Fibroblast of pulmonary artery (primary cell): Measurements from ENCODE around the gene SURF1.

Source experiments
- DNase-seq: peaks from one replicate; pipeline ENCODE4 v3.0.0-alpha.2; 2010; ENCODE audit warnings: low read depth
- H3K4me3 ChIP-seq: replicated peaks from 2 replicates; pipeline ENCODE4 v1.5.1; 2011; ENCODE audit warnings: low read depth, mild to moderate bottlenecking, control low read depth, low read length, moderate library complexity
- TF ChIP-seq, protein P1 (sequence below): IDR thresholded peaks from 2 replicates; pipeline ENCODE4 v1.5.1; 2011; ENCODE audit warnings: mild to moderate bottlenecking, control low read depth, low read length, inconsistent platforms; ENCODE audit errors: missing control alignments

The SURF1 gene

DNA sequence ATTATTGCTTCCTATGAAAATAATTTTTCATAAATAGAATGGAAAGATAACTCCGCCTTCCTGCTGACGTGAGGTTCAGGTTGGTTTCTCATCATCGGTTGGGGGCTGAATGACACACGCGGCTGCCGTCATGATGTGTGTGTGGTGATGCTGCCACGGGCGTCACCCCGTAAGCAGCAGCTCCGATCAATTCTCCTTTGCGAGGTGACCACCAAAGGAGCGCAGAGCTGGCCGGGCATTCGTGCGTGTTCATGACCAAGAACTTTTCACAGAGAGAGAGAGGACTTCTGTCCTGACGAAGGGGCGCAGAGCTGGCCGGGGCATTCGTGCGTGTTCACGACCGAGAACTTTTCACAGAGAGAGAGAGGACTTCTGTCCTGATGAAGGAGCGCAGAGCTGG lies 50.6 kb downstream of the SURF1 start:
- TF ChIP-seq, protein P1, sequence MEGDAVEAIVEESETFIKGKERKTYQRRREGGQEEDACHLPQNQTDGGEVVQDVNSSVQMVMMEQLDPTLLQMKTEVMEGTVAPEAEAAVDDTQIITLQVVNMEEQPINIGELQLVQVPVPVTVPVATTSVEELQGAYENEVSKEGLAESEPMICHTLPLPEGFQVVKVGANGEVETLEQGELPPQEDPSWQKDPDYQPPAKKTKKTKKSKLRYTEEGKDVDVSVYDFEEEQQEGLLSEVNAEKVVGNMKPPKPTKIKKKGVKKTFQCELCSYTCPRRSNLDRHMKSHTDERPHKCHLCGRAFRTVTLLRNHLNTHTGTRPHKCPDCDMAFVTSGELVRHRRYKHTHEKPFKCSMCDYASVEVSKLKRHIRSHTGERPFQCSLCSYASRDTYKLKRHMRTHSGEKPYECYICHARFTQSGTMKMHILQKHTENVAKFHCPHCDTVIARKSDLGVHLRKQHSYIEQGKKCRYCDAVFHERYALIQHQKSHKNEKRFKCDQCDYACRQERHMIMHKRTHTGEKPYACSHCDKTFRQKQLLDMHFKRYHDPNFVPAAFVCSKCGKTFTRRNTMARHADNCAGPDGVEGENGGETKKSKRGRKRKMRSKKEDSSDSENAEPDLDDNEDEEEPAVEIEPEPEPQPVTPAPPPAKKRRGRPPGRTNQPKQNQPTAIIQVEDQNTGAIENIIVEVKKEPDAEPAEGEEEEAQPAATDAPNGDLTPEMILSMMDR, result no peak
- H3K4me3 ChIP-seq, result no peak overlapping the region
- DNase-seq, result no peak

DNA sequence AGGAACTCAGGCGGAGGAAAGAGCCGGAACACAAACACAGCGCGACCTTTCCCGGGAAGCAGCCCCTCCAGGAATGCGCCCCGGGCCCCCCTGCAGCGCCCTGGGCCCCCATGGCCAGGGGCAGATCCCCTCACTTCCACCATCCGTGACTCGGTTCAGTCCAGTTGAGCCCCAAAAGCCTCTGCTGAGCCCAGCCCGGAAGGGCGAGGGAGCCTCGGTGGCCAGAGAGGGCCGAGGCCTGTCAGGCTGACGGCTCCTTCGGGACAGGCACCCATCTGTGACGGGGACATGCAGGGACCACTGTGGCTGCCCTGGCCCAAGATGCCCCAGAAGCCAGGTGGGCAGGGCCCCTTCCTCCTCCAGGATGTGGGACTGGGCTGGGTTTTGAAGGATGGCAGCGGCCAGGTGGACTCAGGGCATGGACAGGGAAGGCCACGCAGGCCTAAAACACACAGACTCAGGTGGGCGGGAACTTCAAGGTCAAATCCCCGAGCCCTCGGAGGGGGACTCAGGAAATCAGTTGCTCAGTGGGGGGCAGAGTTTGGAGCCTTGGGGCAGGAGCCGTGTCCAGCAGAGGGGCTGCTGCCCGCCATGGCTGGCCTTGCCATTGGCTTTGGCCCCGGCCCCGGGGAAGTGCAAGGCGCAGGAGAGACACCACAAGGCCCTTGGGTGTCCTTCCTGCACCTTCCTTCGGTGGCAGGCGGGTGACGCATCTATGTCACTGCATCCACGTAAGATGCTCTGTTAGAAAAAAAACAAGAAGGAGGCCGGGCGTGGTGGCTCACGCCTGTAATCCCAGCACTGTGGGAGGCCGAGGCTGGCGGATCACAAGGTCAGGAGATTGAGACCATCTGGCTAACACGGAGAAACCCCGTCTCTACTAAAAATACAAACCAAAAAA lies 51.6 kb downstream of the SURF1 start:
- H3K4me3 ChIP-seq, result no peak overlapping the region
- TF ChIP-seq, protein P1, result no peak
- no peak for DNase-seq

DNA sequence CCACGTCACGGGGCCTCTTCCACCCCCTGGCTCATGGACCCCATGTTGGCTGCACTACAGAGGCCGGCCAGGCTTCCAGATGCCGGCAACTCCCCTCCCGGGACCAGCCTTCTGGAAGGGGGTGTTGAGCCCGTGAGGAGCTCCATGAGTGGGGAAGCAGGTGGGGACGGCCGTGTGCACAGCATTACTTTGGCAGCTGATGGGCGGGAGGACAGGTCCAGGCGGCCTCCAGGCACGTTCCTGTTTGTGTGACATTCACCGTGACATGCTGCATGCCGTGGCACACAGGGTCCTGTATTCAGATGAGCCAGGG lies 52.2 kb downstream of the SURF1 start:
- no peak for DNase-seq
- TF ChIP-seq, protein P1, result no peak
- no peak overlapping the region for H3K4me3 ChIP-seq

DNA sequence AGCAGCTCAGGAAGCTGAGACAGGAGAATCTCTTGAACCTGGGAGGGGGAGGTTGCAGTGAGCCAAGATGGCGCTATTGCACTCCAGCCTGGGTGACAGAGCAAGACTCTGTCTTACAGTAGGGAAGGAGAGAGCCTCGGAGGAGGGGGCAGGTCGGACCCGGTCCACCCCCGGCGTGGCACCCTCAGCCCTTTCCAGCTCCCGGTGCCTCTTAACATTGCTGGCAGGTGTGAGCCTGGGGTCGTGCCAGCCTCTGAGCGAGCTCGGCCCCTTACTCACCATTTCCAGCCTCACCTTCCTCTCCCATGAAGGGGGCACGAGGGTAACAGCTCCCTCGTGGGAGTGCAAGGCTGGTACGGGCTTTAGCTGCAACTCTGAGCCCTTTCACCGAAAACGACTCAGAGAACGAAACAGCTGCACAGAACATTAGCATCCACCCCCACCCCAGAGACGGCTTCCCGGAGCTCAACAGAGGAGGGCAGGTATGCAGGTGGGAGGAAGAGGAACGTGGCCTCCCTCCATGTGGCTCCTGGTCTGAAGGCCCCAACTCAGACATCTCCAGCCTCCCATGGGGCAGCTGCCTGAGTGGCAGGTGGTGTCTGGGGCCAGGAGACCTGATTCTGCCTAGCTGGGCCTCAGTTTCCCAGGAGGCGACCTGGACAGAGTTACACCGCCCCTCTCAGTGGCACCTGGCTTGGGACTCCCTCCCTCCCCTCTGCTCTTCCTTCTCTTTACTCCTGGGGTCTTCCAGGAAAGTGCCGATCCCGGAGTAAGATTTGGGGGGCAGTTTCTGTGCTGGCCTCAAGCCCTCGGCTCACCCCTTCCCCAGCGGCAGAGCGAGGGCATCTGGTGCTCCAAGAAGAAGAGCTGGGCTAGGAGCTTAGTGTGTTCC lies 52.8 kb downstream of the SURF1 start:
- no peak for DNase-seq
- no peak overlapping the region for H3K4me3 ChIP-seq
- TF ChIP-seq, protein P1, result no peak
